ENCODE data around the gene PCCA.
"Not testable (repeated sequence)": the region's sequence is repeated elsewhere in the genome, so short reads cannot be mapped to it uniquely, and the experiment has no call there.

PCCA gene

GRCh38 chr13:100141461-100141961, 52.6 kb downstream of the PCCA start:
- DNase-seq, result not testable (repeated sequence)

GRCh38 chr13:100146534-100146933, 57.6 kb downstream of the PCCA start:
- DNase-seq, result no peak

- no peak for DNase-seq
Measured at GRCh38 chr13:100147825-100148224, 58.9 kb downstream of the PCCA start.

- no peak for DNase-seq
Measured at GRCh38 chr13:100148422-100148821, 59.5 kb downstream of the PCCA start.

GRCh38 chr13:100149389-100149788, 60.5 kb downstream of the PCCA start:
- DNase-seq, result no peak

GRCh38 chr13:100150711-100151110, 61.8 kb downstream of the PCCA start:
- DNase-seq, result not testable (repeated sequence)

GRCh38 chr13:100154842-100155416, 66.0 kb downstream of the PCCA start:
- no peak for DNase-seq

- no peak for DNase-seq
Measured at GRCh38 chr13:100156788-100157187, 67.9 kb downstream of the PCCA start.

GRCh38 chr13:100158569-100158968, 69.7 kb downstream of the PCCA start:
- DNase-seq, result no peak

- DNase-seq, result no peak
Measured at GRCh38 chr13:100159584-100159983, 70.7 kb downstream of the PCCA start.

- DNase-seq, result no peak
Measured at GRCh38 chr13:100160450-100160849, 71.6 kb downstream of the PCCA start.

GRCh38 chr13:100163375-100163774, 74.5 kb downstream of the PCCA start:
- DNase-seq, result no peak

GRCh38 chr13:100173203-100173602, 84.3 kb downstream of the PCCA start:
- DNase-seq, result no peak

- not testable (repeated sequence) for DNase-seq
Measured at GRCh38 chr13:100174455-100174854, 85.6 kb downstream of the PCCA start.

- DNase-seq, result no peak
Measured at GRCh38 chr13:100175078-100175802, 86.3 kb downstream of the PCCA start.

- DNase-seq, result no peak
Measured at GRCh38 chr13:100175803-100176182, 86.9 kb downstream of the PCCA start.

GRCh38 chr13:100176801-100177400, 88.0 kb downstream of the PCCA start:
- no peak for DNase-seq

- no peak for DNase-seq
Measured at GRCh38 chr13:100178309-100178708, 89.4 kb downstream of the PCCA start.

GRCh38 chr13:100179276-100179675, 90.4 kb downstream of the PCCA start:
- no peak for DNase-seq

GRCh38 chr13:100182900-100183490, 94.1 kb downstream of the PCCA start:
- DNase-seq, result no peak

GRCh38 chr13:100184095-100184494, 95.2 kb downstream of the PCCA start:
- no peak for DNase-seq

GRCh38 chr13:100195568-100195967, 106.7 kb downstream of the PCCA start:
- no peak for DNase-seq

- DNase-seq, result no peak
Measured at GRCh38 chr13:100196375-100196774, 107.5 kb downstream of the PCCA start.

- no peak for DNase-seq
Measured at GRCh38 chr13:100197116-100197515, 108.2 kb downstream of the PCCA start.
